Measurements from ENCODE around the gene TNFSF12.
"Not testable (repeated sequence)": the region's sequence is repeated elsewhere in the genome, so short reads cannot be mapped to it uniquely, and the experiment has no call there.

TNFSF12 gene

GRCh38 chr17:7587420-7588151 lies 38.7 kb downstream of the TNFSF12 start:
- DNase-seq (ENCODE audit: low spot score) = no peak

GRCh38 chr17:7588553-7589203 lies 39.8 kb downstream of the TNFSF12 start:
- no peak for DNase-seq (ENCODE audit: low spot score)

DNA sequence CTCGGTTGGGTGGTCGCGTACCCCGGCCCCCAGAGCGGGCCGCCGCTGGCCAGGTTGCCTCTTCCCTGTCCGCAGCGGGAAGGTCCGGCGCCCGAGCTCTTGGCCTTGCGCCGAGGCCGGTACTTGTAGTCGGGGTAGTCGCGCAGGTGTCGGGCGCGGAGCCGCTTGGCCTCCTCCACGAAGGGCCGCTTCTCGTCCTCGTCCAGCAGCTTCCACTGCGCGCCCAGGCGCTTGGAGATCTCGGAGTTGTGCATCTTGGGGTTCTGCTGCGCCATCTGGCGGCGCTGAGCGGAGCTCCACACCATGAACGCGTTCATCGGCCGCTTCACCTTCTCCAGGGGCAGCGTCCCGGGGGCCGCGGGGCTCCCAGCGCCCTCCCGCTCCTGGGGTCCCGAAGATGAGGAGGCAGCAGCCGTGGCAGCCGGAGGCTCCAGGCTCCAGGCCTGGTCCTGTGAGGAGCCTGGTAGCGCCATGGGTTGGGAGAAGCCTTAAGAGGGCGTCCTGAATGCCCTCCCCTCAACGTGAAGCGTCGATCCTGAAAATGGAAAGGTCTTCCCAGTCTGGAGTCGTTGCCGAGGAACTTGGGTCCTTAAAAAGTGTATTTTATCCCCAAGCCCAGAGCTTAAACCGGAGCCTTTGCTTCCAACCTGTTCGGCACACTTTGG lies 40.5 kb downstream of the TNFSF12 start:
- DNase-seq (ENCODE audit: low spot score) = no peak

GRCh38 chr17:7589891-7590691 lies 41.2 kb downstream of the TNFSF12 start, which contains the start of gene SOX15:
TSS of gene SOX15 (minus strand) at chr17:7590094. CDS start at chr17:7589676, 418 bp downstream.
- no peak for DNase-seq (ENCODE audit: low spot score)

- no peak for DNase-seq (ENCODE audit: low spot score)
Measured at GRCh38 chr17:7590743-7591142, 41.9 kb downstream of the TNFSF12 start.

- no peak for DNase-seq (ENCODE audit: low spot score)
Measured at GRCh38 chr17:7591596-7591995, 42.7 kb downstream of the TNFSF12 start.

DNA sequence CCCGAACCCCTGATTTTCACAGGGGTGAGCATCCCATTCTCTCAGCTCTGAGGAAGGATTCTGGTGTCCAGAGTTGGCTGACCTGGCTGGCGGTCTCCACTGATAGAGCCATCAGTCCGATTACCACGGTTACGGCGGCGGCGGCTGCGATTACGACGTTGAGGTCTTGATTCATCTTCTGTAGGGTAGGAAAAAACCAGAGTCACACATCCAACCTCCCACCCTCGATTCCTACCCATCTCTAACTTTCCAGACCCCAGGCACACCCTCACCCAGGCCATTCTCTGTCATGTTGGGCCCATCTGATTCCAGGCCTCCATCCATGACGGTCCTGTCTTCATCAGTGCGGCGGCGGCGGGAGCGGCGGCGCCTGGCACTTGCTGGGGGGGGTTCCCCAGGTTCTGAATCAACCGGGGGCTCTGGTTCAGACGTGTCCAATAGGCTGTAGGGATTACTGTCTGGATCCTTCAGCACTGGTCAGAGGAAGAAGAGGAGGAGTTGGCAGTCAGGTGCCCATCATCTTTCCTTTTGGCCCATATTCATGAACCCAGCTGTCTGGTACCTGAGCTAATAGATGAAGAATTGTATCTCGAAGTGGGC lies 43.7 kb downstream of the TNFSF12 start:
- DNase-seq (ENCODE audit: low spot score) = no peak

DNA sequence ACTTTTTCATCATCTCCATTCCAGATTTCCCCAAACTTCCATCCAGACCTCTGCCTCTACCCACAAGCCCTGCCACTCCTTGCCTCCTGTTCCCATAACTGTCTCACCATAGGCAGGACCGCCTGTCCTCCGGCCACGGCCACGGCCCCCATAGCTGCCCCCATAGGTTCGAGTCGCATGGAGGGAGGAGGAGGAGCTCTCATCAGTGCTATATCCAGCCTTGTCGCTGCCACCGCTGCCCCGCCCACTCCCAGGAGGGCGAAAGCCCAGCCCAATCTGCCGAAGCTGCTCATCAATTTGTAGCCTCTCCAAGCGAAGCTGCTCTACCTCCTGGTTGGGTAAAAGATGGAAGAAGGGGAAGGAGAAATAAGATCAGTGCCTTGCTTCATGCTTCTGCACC lies 44.4 kb downstream of the TNFSF12 start:
- DNase-seq (ENCODE audit: low spot score) = no peak

DNA sequence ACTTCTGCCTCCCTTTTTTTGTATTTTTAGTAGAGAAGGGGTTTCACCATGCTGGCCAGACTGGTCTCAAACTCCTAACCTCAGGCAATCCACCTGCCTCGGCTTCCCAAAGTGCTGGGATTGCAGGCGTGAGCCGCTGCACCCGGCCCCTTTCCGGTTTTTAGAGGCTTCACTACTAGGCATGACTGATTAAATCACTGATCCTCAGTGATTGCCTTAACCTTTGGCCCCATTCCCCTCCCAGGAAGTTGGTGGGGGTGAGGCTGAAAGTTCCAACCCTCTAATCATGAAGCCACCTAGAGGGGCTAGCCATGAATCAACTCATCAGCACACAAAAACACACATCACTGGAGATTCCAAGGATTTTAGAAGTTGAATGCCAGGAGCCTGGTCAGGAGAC lies 48.7 kb downstream of the TNFSF12 start:
- not testable (repeated sequence) for DNase-seq (ENCODE audit: low spot score)

GRCh38 chr17:7606280-7606679 lies 57.4 kb downstream of the TNFSF12 start:
- DNase-seq (ENCODE audit: low spot score) = no peak
